HEK293 (cell line): ENCODE measurements around the gene ZSCAN2.

Source experiments
- CTCF ChIA-PET: fragments of 350-600 bp; formaldehyde crosslinking; extraction: SDS; loops from one replicate; lab custom pipeline; 2021; ENCODE audit warnings: antibody characterized with exemption; lab: Yijun Ruan, JAX
- POLR2A ChIA-PET: fragments of 300-600 bp; formaldehyde crosslinking; extraction: SDS; loops from one replicate; lab custom pipeline; 2020; ENCODE audit warnings: antibody characterized with exemption, inconsistent platforms; lab: Yijun Ruan, JAX
- H3K27ac ChIP-seq: fragments of 200-500 bp; sonication (Bioruptor generic); 2 replicates; pipeline ENCODE4 v1.5.1; 2014; ENCODE audit warnings: low read depth, low read length, control low read depth, inconsistent platforms; ENCODE audit errors: extremely low read depth
- H3K36me3 ChIP-seq, 2 experiments: fragments of 200-500 bp in 1 of 2; sonication (Bioruptor generic) in 1 of 2; 1 replicate in 1 of 2; 2 replicates in 1 of 2; pipeline ENCODE4 v1.5.1; 2014 to 2017; ENCODE audit warnings: inconsistent platforms in 2 of 2, low read length in 2 of 2; ENCODE audit not compliant: control insufficient read depth in 2 of 2, insufficient read depth in 1 of 2
- H3K4me1 ChIP-seq: fragments of 200-500 bp; sonication (Bioruptor generic); 2 replicates; pipeline ENCODE4 v1.5.1; 2014; ENCODE audit warnings: mild to moderate bottlenecking, low read length, inconsistent platforms; ENCODE audit not compliant: control insufficient read depth, insufficient read depth
- H3K4me3 ChIP-seq: 2 replicates; pipeline ENCODE4 v1.5.1; 2011; ENCODE audit warnings: low read depth, mild to moderate bottlenecking, control low read depth, low read length, moderate library complexity
- H3K9me3 ChIP-seq: fragments of 200-500 bp; sonication (Bioruptor generic); 2 replicates; pipeline ENCODE4 v1.5.1; 2014; ENCODE audit warnings: low read depth, low read length, inconsistent platforms; ENCODE audit not compliant: control insufficient read depth, insufficient read depth
- GLIS1 ChIP-seq: fragments of 450-650 bp; formaldehyde crosslinking; IDR thresholded peaks from 2 replicates; pipeline ENCODE4 v1.5.1; 2016; ENCODE audit warnings: missing biosample characterization, missing genetic modification characterization
- KLF8 ChIP-seq: fragments of 450-650 bp; formaldehyde crosslinking; IDR thresholded peaks from 2 replicates; pipeline ENCODE4 v1.5.1; 2016; ENCODE audit warnings: missing biosample characterization, missing genetic modification characterization
- KLF9 ChIP-seq: fragments of 450-650 bp; formaldehyde crosslinking; IDR thresholded peaks from 2 replicates; pipeline ENCODE4 v1.5.1; 2016; ENCODE audit warnings: missing biosample characterization, missing genetic modification characterization, low read depth
- REPIN1 ChIP-seq: fragments of 450-650 bp; formaldehyde crosslinking; IDR thresholded peaks from 2 replicates; pipeline ENCODE4 v1.5.1; 2017; ENCODE audit warnings: missing biosample characterization, missing genetic modification characterization, low read depth
- SETDB1 ChIP-seq: IDR thresholded peaks from one replicate; pipeline ENCODE4 v1.6.1; 2017; ENCODE audit warnings: mild to moderate bottlenecking, low read length, moderate library complexity, mixed read lengths; ENCODE audit not compliant: insufficient read length
- ZBTB17 ChIP-seq: fragments of 450-650 bp; formaldehyde crosslinking; IDR thresholded peaks from 2 replicates; pipeline ENCODE4 v1.5.1; 2016; ENCODE audit warnings: missing biosample characterization, missing genetic modification characterization
- ZBTB8A ChIP-seq: fragments of 450-650 bp; formaldehyde crosslinking; IDR thresholded peaks from 2 replicates; pipeline ENCODE4 v1.5.1; 2016; ENCODE audit warnings: missing biosample characterization, missing genetic modification characterization
- ZNF239 ChIP-seq: fragments of 450-650 bp; formaldehyde crosslinking; IDR thresholded peaks from 2 replicates; pipeline ENCODE4 v1.5.1; 2016; ENCODE audit warnings: missing biosample characterization, missing genetic modification characterization
- ZNF324 ChIP-seq: fragments of 450-650 bp; formaldehyde crosslinking; IDR thresholded peaks from 2 replicates; pipeline ENCODE4 v1.5.1; 2016; ENCODE audit warnings: missing biosample characterization, missing genetic modification characterization
- ZNF394 ChIP-seq: fragments of 450-650 bp; formaldehyde crosslinking; IDR thresholded peaks from 2 replicates; pipeline ENCODE4 v1.5.1; 2016; ENCODE audit warnings: missing biosample characterization, missing genetic modification characterization, mild to moderate bottlenecking, moderate library complexity, borderline replicate concordance
- ZNF416 ChIP-seq: fragments of 450-650 bp; formaldehyde crosslinking; IDR thresholded peaks from 2 replicates; pipeline ENCODE4 v1.5.1; 2016; ENCODE audit warnings: missing biosample characterization, missing genetic modification characterization
- ZNF529 ChIP-seq: fragments of 450-650 bp; formaldehyde crosslinking; IDR thresholded peaks from 2 replicates; pipeline ENCODE4 v1.5.1; 2017; ENCODE audit warnings: missing genetic modification characterization, missing biosample characterization; ENCODE audit not compliant: insufficient replicate concordance
- ZNF530 ChIP-seq: fragments of 450-650 bp; formaldehyde crosslinking; IDR thresholded peaks from 2 replicates; pipeline ENCODE4 v1.5.1; 2016; ENCODE audit warnings: low read depth, missing biosample characterization, missing genetic modification characterization
- ZNF600 ChIP-seq: fragments of 450-650 bp; formaldehyde crosslinking; IDR thresholded peaks from 2 replicates; pipeline ENCODE4 v1.5.1; 2016; ENCODE audit warnings: missing biosample characterization, missing genetic modification characterization
- ZNF654 ChIP-seq: fragments of 450-650 bp; formaldehyde crosslinking; IDR thresholded peaks from 2 replicates; pipeline ENCODE4 v1.5.1; 2016; ENCODE audit warnings: low read depth, missing biosample characterization, missing genetic modification characterization
- ZNF747 ChIP-seq: fragments of 450-650 bp; formaldehyde crosslinking; IDR thresholded peaks from 2 replicates; pipeline ENCODE4 v1.5.1; 2016; ENCODE audit warnings: missing biosample characterization, missing genetic modification characterization
- ZSCAN30 ChIP-seq: fragments of 450-650 bp; IDR thresholded peaks from 2 replicates; pipeline ENCODE4 v1.5.1; 2018; ENCODE audit warnings: missing biosample characterization, mild to moderate bottlenecking, missing genetic modification characterization, moderate library complexity
- TF ChIP-seq, protein P1 (sequence below): fragments of 450-650 bp; formaldehyde crosslinking; IDR thresholded peaks from 2 replicates; pipeline ENCODE4 v1.5.1; 2016; ENCODE audit warnings: missing biosample characterization, missing genetic modification characterization
- TF ChIP-seq, protein P2 (sequence below): fragments of 450-650 bp; formaldehyde crosslinking; IDR thresholded peaks from 2 replicates; pipeline ENCODE4 v1.5.1; 2016; ENCODE audit warnings: missing biosample characterization, missing genetic modification characterization
- TF ChIP-seq, protein P3 (sequence below): fragments of 450-650 bp; formaldehyde crosslinking; IDR thresholded peaks from 2 replicates; pipeline ENCODE4 v1.5.1; 2016; ENCODE audit warnings: missing biosample characterization, missing genetic modification characterization
- TF ChIP-seq, protein P4 (sequence below): fragments of 450-650 bp; formaldehyde crosslinking; IDR thresholded peaks from 2 replicates; pipeline ENCODE4 v1.5.1; 2016; ENCODE audit warnings: missing biosample characterization, missing genetic modification characterization
- TF ChIP-seq, protein P5 (sequence below): fragments of 450-650 bp; IDR thresholded peaks from 2 replicates; pipeline ENCODE4 v1.5.1; 2018; ENCODE audit warnings: missing biosample characterization, mild to moderate bottlenecking, missing genetic modification characterization

ZSCAN2 gene

GRCh38 chr15:84588053-84588874 lies 12.5 kb upstream of the ZSCAN2 start (continued):
- TF ChIP-seq, protein P1, sequence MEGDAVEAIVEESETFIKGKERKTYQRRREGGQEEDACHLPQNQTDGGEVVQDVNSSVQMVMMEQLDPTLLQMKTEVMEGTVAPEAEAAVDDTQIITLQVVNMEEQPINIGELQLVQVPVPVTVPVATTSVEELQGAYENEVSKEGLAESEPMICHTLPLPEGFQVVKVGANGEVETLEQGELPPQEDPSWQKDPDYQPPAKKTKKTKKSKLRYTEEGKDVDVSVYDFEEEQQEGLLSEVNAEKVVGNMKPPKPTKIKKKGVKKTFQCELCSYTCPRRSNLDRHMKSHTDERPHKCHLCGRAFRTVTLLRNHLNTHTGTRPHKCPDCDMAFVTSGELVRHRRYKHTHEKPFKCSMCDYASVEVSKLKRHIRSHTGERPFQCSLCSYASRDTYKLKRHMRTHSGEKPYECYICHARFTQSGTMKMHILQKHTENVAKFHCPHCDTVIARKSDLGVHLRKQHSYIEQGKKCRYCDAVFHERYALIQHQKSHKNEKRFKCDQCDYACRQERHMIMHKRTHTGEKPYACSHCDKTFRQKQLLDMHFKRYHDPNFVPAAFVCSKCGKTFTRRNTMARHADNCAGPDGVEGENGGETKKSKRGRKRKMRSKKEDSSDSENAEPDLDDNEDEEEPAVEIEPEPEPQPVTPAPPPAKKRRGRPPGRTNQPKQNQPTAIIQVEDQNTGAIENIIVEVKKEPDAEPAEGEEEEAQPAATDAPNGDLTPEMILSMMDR (tag by site-specific recombination) = peak; percentile 86
- TF ChIP-seq, protein P2, sequence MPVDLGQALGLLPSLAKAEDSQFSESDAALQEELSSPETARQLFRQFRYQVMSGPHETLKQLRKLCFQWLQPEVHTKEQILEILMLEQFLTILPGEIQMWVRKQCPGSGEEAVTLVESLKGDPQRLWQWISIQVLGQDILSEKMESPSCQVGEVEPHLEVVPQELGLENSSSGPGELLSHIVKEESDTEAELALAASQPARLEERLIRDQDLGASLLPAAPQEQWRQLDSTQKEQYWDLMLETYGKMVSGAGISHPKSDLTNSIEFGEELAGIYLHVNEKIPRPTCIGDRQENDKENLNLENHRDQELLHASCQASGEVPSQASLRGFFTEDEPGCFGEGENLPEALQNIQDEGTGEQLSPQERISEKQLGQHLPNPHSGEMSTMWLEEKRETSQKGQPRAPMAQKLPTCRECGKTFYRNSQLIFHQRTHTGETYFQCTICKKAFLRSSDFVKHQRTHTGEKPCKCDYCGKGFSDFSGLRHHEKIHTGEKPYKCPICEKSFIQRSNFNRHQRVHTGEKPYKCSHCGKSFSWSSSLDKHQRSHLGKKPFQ (tag by site-specific recombination) = peak; percentile 69; the same call in 1 of the 2 replicates
- TF ChIP-seq ZNF654 = peak; percentile 51
- TF ChIP-seq KLF8 = 0 out of 2 replicates have a peak, but pooled peaks have one; percentile 45
- TF ChIP-seq GLIS1 (tag by site-specific recombination) = peak; percentile 19; the same call in 1 of the 2 replicates
- peak; percentile 64 for TF ChIP-seq ZSCAN30 (tag by site-specific recombination)
- peak; percentile 75 for TF ChIP-seq ZBTB17 (tag by site-specific recombination)
- TF ChIP-seq, protein P3, sequence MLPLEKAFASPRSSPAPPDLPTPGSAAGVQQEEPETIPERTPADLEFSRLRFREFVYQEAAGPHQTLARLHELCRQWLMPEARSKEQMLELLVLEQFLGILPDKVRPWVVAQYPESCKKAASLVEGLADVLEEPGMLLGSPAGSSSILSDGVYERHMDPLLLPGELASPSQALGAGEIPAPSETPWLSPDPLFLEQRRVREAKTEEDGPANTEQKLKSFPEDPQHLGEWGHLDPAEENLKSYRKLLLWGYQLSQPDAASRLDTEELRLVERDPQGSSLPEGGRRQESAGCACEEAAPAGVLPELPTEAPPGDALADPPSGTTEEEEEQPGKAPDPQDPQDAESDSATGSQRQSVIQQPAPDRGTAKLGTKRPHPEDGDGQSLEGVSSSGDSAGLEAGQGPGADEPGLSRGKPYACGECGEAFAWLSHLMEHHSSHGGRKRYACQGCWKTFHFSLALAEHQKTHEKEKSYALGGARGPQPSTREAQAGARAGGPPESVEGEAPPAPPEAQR (tag by site-specific recombination) = no peak
- TF ChIP-seq, protein P4, sequence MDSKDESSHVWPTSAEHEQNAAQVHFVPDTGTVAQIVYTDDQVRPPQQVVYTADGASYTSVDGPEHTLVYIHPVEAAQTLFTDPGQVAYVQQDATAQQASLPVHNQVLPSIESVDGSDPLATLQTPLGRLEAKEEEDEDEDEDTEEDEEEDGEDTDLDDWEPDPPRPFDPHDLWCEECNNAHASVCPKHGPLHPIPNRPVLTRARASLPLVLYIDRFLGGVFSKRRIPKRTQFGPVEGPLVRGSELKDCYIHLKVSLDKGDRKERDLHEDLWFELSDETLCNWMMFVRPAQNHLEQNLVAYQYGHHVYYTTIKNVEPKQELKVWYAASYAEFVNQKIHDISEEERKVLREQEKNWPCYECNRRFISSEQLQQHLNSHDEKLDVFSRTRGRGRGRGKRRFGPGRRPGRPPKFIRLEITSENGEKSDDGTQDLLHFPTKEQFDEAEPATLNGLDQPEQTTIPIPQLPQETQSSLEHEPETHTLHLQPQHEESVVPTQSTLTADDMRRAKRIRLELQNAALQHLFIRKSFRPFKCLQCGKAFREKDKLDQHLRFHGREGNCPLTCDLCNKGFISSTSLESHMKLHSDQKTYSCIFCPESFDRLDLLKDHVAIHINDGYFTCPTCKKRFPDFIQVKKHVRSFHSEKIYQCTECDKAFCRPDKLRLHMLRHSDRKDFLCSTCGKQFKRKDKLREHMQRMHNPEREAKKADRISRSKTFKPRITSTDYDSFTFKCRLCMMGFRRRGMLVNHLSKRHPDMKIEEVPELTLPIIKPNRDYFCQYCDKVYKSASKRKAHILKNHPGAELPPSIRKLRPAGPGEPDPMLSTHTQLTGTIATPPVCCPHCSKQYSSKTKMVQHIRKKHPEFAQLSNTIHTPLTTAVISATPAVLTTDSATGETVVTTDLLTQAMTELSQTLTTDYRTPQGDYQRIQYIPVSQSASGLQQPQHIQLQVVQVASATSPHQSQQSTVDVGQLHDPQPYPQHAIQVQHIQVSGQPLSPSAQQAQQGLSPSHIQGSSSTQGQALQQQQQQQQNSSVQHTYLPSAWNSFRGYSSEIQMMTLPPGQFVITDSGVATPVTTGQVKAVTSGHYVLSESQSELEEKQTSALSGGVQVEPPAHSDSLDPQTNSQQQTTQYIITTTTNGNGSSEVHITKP (tag by site-specific recombination) = peak; percentile 56; the same call in 1 of the 2 replicates
- TF ChIP-seq ZNF600 = peak; percentile 74
- no peak for TF ChIP-seq ZNF394 (tag by site-specific recombination)
- TF ChIP-seq KLF9 = no peak
- TF ChIP-seq, all 188 proteins: peak for 16

GRCh38 chr15:84590406-84590805 lies 10.4 kb upstream of the ZSCAN2 start:
- no peak overlapping the region for H3K4me3 ChIP-seq
- ChIA-PET CTCF (interaction anchor here (0.7 to 2.9 kb wide), 5 partner anchors 19 to 699 kb away, joined by 3 to 7 read pairs (median 4); no protein-coding TSS in a partner anchor), POLR2A (no interaction called here)
- TF ChIP-seq ZNF324 (no peak), ZNF654 (no peak), ZNF747 (tag by site-specific recombination) (no peak), ZNF529 (tag by site-specific recombination) (no peak), ZNF530 (no peak), ZNF416 (tag by site-specific recombination) (no peak), REPIN1 (tag by site-specific recombination) (no peak), ZBTB8A (tag by site-specific recombination) (no peak), SETDB1 (no peak), ZNF239 (tag by site-specific recombination) (no peak)
- TF ChIP-seq, protein P5, sequence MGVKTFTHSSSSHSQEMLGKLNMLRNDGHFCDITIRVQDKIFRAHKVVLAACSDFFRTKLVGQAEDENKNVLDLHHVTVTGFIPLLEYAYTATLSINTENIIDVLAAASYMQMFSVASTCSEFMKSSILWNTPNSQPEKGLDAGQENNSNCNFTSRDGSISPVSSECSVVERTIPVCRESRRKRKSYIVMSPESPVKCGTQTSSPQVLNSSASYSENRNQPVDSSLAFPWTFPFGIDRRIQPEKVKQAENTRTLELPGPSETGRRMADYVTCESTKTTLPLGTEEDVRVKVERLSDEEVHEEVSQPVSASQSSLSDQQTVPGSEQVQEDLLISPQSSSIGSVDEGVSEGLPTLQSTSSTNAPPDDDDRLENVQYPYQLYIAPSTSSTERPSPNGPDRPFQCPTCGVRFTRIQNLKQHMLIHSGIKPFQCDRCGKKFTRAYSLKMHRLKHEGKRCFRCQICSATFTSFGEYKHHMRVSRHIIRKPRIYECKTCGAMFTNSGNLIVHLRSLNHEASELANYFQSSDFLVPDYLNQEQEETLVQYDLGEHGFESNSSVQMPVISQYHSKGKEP = no peak

More at GRCh38 chr15:84590406-84590805, 10.4 kb upstream of the ZSCAN2 start:
- Histone ChIP-seq H3K9me3 (no peaks in the 10 kb centered on the region), H3K36me3 (no peaks in the 10 kb centered on the region), H3K4me1 (no peaks in the 10 kb centered on the region), H3K27ac (no peak overlapping the region)
